GM21825 (cell line): ENCODE measurements around the gene TLCD3B.
A peak's percentile ranks its signal among the peaks of the same experiment; 100 is the strongest.

Source experiments
- ATAC-seq: cut with Tn5 transposase; IDR thresholded peaks from one replicate; pipeline ENCODE4 v1.9.1; 2021; ENCODE audit warnings: mild to moderate bottlenecking, moderate library complexity; ENCODE audit not compliant: unreplicated experiment

TLCD3B gene

GRCh38 chr16:30006659-30007377, 24.3 kb downstream of the TLCD3B start:
- no peak for ATAC-seq

DNA sequence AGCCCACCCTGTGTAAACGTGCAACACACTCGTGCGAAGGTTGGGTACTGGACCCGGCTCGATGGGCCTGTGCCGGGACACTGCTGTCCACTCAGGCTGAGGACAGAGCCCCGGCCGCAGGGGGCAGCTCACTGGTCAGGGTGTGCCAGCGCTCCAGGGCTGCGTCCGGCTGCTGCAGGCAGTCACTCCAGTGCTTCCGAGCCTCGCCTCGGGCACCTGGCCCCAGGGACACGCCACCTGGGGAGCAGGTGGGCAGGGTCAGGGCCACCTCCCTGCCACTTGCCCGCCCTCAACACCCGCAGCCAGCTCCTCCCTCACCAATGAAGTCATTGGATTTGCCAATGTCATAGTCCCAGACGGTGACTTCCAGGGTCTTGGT, 25.0 kb downstream of the TLCD3B start:
- ATAC-seq: no peak

DNA sequence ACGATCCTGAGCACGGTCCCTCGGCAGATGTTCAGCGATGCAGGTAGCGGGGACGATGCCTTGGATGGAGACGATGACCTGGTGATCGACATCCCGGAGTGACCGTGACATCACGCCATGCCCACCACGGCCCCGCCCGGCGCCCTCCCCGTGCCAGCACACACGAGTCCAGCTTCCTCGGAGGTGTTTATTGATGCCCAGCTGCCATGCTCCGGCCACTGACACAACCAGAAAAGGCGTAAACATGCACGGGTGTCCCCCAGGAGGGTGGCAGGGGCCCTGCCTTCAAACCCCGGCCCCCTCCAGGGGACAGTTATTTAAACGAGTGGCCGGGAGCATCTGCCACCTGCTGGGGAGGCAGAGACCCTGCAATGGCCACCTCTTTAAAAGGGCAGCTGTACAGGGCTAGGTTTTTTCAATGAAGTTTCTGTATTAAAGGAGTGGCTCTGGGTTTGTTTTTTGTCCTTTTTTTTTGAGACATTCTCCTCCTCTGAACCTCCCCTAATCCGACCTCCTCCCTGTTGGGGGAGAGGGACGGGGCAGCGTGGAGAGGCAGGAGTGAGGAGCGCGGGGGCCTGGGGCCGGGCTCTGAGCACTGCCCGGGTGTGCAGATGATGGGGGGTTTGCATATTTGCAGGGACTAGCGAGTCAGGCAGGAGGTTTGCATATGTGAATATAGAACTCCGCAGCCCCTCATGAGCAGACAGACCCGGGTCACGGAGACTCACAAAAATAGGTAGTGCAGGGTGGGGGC, 25.6 kb downstream of the TLCD3B start:
- ATAC-seq: no peak

- no peak for ATAC-seq
Observed at GRCh38 chr16:30004811-30005242, 26.2 kb downstream of the TLCD3B start.

DNA sequence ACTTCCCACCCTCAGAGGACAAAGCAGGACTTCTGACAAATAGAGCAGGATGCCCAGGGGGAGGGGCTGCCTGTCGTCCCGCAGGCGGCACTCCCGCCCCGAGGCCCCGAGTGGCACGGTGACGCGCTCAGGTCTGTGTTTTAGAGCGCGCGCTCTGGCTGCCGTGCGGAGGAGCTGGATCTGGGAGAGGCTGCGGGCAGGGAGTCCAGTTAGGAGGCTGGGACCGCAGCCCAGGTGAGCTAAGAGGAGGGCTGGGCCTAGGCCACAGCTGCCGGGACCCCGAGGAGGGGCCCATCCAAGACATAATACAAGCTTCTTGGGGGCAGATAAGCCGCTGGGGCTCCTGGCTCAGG, 26.7 kb downstream of the TLCD3B start:
- no peak for ATAC-seq

- no peak for ATAC-seq
Observed at GRCh38 chr16:30003670-30004423, 27.2 kb downstream of the TLCD3B start.

- ATAC-seq: no peak
Observed at GRCh38 chr16:30002614-30003346, 28.3 kb downstream of the TLCD3B start.

GRCh38 chr16:30000735-30001631, 30.1 kb downstream of the TLCD3B start:
- ATAC-seq: no peak

GRCh38 chr16:29999605-30000004, 31.5 kb downstream of the TLCD3B start:
- no peak for ATAC-seq

- no peak for ATAC-seq
Observed at GRCh38 chr16:29996766-29997250, 34.3 kb downstream of the TLCD3B start.

DNA sequence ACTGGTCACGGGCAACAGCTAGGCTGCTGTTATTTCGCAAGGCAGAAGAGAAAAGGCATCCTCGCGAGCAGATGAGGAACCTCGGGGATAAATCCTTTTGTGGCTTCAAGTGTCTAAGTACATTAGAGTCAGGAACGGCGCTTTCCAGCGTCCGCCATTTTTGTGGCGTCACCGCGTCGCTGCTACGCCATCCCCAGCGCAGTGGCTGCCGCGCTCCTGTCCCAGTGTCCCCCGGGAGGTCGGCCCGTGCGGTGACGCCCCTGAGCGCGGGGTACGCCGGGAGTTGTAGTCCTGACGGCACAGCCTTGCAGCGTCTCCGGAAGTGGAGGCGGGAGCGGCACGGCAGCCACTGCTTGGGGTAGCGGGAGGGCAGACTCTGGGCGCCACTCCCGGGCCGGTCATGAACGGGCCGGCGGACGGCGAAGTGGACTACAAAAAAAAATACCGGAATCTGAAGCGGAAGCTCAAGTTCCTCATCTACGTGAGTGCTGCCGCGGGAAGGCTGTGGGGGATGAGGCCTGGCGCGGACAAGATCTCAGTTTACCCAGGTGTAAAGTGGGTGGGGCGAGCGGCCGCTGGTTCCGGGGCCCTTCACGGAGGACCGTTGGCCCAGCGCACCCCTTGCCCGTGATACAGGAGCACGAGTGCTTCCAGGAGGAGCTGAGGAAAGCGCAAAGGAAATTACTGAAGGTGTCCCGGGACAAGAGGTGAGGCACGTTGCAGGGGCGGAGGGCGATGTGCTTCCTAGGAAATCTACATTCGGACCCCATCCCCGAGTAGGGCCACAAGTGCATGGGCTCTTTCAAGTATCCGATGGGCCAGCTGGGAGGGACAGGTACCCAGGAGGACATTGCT, 34.9 kb downstream of the TLCD3B start, which contains the start of gene INO80E:
Gene INO80E (plus strand): TSS at position 331 of the 855 bp plus-strand sequence. CDS start 70 bp downstream, at position 401.
- ATAC-seq: peak; percentile 85

DNA sequence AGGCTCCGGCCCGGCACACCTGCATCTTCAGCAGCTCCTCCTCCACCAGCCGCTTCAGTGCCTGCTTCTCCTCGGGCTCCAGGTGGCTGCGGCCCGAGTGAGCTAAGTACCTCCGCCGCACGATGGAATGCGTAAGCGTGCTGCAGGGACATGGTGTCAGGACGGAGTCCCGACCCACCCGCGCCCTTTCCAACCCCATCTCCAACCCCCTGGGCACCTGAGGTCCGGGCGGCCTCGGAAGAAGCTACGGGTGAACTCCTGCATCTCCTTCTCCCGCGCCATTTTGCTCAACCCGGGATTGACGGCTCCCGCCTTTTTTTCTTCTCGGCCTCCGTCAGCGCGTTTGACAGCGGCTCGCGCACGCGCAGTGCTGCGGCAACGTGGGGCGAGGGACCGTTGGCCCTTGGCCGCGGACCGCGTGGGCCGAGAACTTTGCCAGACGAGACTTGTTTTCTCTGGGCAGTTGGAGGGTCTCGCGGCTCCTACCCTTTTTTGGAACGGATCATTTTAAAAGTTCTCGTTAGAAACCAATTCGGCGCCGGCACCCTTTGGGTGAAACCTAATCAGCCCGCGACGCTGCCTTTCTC, 35.7 kb downstream of the TLCD3B start, which contains the start of gene HIRIP3:
Gene HIRIP3 (minus strand): TSS at position 294 of the 587 bp plus-strand sequence. CDS start 12 bp downstream, at position 282.
- peak; percentile 32 for ATAC-seq

- peak; percentile 31 for ATAC-seq
Observed at GRCh38 chr16:29994600-29995323, 36.3 kb downstream of the TLCD3B start.

DNA sequence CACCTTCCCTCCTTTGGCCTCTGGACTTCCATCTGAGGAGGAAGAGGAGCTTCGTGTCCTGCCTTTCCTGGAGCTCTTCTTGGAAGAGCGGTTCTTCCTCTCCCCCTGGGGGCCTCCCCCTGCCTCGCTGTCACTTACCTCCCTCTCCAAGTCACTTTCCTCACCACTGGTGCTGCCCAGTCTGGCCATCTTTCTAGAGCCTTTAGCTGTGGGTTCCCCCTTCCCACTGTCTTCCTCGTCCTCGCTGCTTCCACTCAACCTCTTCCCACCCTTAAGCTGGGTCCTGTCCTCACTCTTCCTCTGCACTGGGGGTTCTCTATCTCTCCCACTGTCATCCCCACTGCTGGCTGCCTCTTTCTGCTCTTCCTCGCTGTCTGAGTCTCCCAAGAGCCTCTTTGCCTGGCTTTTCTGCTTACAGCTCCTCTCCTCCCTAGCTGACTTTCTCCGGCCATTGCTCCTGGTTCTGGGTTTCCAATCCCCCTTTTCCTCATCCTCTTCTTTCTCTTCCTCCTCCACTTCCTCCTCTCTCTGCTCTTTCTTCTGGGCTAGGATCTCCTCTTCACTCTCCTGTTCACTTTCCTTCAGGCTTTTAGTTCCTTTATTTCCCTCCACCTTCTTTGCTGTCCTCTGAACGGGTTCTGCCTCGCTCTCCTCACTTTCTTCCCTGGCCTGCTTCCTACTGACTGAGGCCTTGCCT, 37.0 kb downstream of the TLCD3B start:
- ATAC-seq: no peak

DNA sequence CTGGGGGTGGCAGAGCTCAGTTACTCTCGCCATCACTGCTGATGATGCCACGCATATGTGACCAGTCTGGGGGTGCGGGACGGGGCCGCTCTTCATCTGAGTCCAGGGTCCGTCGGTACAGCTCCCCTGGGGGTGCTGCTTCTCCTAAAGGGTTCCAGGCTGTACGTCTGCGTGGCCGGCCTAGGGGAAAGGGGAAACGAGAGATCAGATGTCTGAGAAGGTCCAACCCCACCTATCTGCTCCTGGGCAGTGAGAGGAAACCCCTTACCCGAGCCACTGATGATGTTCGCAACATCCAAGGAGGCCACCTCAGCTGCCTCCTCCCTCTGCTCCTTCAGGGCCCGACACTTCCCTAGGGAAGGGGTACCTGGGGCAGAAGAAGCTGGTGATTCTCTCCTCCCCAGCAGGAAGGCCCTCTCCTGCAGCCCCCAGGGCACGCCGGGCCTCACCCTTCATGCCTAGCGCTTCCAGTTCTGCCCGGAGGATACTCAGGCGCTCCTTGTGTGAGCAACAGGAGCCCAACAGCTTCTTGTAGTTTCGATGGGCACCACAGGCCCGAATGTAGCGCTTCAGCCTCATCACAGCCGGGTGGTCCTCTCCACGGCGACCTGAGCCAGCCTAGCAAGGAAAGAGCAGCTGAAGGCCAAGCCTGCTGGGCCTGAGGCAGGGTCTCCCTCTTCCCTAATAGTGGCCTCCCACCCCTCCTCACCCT, 37.7 kb downstream of the TLCD3B start:
- no peak for ATAC-seq

DNA sequence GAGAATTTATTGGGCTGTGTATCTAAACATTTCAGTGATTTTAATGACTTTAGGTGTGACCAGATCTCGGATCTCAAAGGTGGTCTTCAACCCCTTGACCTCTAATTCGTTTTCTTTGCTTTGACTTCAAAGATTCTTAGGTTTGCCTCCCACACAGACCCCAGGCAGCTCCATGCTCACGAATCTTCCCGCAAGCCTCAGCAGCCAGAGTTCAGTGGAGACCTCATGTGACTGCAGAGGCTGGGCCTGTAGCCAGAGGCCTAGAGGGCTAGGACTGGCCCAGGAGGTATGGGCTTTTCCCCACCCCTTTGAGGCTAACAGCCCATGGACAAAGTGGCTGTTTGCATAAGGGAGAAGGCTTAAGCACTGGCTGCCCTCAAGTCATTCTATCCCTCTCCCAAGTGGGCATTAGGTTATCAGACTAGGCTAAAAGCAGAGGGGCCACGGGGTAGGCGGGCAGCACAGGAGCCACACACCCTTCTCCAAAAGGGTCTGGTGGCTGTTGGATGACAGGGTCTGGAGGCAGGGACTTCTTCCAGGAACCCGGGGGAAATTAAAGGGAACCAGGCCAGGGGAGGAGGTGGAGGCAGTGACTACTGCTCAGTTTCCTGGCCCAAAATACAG, 38.6 kb downstream of the TLCD3B start:
- ATAC-seq: no peak
